GM21447 (cell line): ENCODE data around the gene TUSC1.
"Not testable (repeated sequence)": the region's sequence is repeated elsewhere in the genome, so short reads cannot be mapped to it uniquely, and the experiment has no call there.

ENCODE experiments used
- ATAC-seq: cut with Tn5 transposase; IDR thresholded peaks from one replicate; pipeline ENCODE4 v1.9.1; 2021; ENCODE audit not compliant: unreplicated experiment

Gene TUSC1

GRCh38 chr9:25678147-25678666 lies at the start of gene TUSC1:
TSS of gene TUSC1 (minus strand) at chr9:25678444. CDS start at chr9:25678312, 132 bp downstream.
- ATAC-seq: no peak

GRCh38 chr9:25726871-25727410 lies 48.7 kb upstream of the TUSC1 start:
- no peak for ATAC-seq

GRCh38 chr9:25724424-25724823 lies 46.2 kb upstream of the TUSC1 start:
- no peak for ATAC-seq

- no peak for ATAC-seq
These were observed 38.1 kb upstream of the TUSC1 start for GRCh38 chr9:25716220-25716872.

GRCh38 chr9:25709941-25710340 lies 31.7 kb upstream of the TUSC1 start:
- ATAC-seq: no peak

- no peak for ATAC-seq
These were observed 26.6 kb upstream of the TUSC1 start for GRCh38 chr9:25704800-25705199.

- no peak for ATAC-seq
These were observed 25.6 kb upstream of the TUSC1 start for GRCh38 chr9:25703701-25704357.

- no peak for ATAC-seq
These were observed 24.3 kb upstream of the TUSC1 start for GRCh38 chr9:25702536-25702935.

GRCh38 chr9:25700899-25701298 lies 22.7 kb upstream of the TUSC1 start:
- ATAC-seq: not testable (repeated sequence)

- ATAC-seq: no peak
These were observed 22.2 kb upstream of the TUSC1 start for GRCh38 chr9:25700430-25700829.

- ATAC-seq: no peak
These were observed 13.5 kb upstream of the TUSC1 start for GRCh38 chr9:25691786-25692185.

GRCh38 chr9:25684321-25684720 lies 6.1 kb upstream of the TUSC1 start:
- no peak for ATAC-seq

- no peak for ATAC-seq
These were observed 3.0 kb upstream of the TUSC1 start for GRCh38 chr9:25681266-25681665.

GRCh38 chr9:25678846-25679360 lies 659 bp upstream of the TUSC1 start:
- no peak for ATAC-seq

- ATAC-seq: no peak
These were observed 720 bp downstream of the TUSC1 start for GRCh38 chr9:25677301-25678146.

GRCh38 chr9:25675858-25676257 lies 2.4 kb downstream of the TUSC1 start:
- ATAC-seq: not testable (repeated sequence)

GRCh38 chr9:25658571-25658970 lies 19.7 kb downstream of the TUSC1 start:
- ATAC-seq: no peak

- ATAC-seq: no peak
These were observed 23.8 kb downstream of the TUSC1 start for GRCh38 chr9:25654417-25654816.

- ATAC-seq: no peak
These were observed 30.1 kb downstream of the TUSC1 start for GRCh38 chr9:25648116-25648515.

GRCh38 chr9:25636026-25636425 lies 42.2 kb downstream of the TUSC1 start:
- no peak for ATAC-seq

- no peak for ATAC-seq
These were observed 49.0 kb downstream of the TUSC1 start for GRCh38 chr9:25629231-25629630.
